Fibroblast of lung (primary cell): Measurements from ENCODE around the gene FSD2.

Experiments used
- EZH2 ChIP-seq: IDR thresholded peaks from 2 replicates; pipeline ENCODE4 v1.5.1; 2012; ENCODE audit warnings: low read length, control low read depth, mild to moderate bottlenecking; ENCODE audit errors: missing control alignments
- TF ChIP-seq, protein P1 (sequence below), 2 donors: IDR thresholded peaks in 1 of 2; conservative IDR thresholded peaks in 1 of 2; 1 replicate in 1 of 2; 2 replicates in 1 of 2; pipeline ENCODE4 v1.5.1; 2011 to 2012; ENCODE audit warnings: low read length in 2 of 2, control low read depth in 1 of 2, inconsistent platforms in 1 of 2, low read depth in 1 of 2, mild to moderate bottlenecking in 1 of 2

- TF ChIP-seq, protein P1, sequence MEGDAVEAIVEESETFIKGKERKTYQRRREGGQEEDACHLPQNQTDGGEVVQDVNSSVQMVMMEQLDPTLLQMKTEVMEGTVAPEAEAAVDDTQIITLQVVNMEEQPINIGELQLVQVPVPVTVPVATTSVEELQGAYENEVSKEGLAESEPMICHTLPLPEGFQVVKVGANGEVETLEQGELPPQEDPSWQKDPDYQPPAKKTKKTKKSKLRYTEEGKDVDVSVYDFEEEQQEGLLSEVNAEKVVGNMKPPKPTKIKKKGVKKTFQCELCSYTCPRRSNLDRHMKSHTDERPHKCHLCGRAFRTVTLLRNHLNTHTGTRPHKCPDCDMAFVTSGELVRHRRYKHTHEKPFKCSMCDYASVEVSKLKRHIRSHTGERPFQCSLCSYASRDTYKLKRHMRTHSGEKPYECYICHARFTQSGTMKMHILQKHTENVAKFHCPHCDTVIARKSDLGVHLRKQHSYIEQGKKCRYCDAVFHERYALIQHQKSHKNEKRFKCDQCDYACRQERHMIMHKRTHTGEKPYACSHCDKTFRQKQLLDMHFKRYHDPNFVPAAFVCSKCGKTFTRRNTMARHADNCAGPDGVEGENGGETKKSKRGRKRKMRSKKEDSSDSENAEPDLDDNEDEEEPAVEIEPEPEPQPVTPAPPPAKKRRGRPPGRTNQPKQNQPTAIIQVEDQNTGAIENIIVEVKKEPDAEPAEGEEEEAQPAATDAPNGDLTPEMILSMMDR (conservative IDR thresholded peaks at IDR 0.05 in 1 of 2, IDR thresholded peaks at IDR 0.05 in 1 of 2; ENCODE audit: low read depth in 1 of 2, low read length in 2 of 2), result no peak
- no peak for TF ChIP-seq EZH2
Observed at GRCh38 chr15:82807920-82808633, 2.2 kb upstream of the FSD2 start.
